ENCODE measurements around the gene ZNF700. TPM values are rescaled to one million over a fixed set of nuclear protein-coding genes. Genes with fewer than 3 reads are reported as not detected.

ZNF700 gene
- total and polyA plus RNA-seq, 2 donors (not counting 1 experiment from before 2014, with no cell fraction given): 14.3 to 34.9 TPM

DNA sequence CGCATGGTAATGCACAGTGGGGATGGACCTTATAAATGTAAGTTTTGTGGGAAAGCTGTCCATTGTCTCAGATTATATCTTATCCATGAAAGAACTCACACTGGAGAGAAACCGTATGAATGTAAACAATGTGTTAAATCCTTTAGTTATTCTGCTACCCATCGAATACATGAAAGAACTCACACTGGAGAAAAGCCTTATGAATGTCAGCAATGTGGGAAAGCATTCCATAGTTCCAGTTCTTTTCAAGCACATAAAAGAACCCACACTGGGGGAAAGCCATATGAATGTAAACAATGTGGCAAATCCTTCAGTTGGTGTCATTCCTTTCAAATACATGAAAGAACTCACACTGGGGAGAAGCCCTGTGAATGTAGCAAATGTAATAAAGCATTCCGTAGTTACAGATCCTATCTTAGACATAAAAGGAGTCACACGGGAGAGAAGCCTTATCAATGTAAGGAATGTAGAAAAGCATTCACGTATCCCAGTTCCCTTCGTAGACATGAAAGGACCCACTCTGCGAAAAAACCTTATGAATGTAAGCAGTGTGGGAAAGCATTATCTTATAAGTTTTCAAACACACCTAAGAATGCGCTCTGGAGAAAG, 53.7 kb downstream of the ZNF700 start:
- Mint-ChIP-seq H3K27ac (no peak overlapping the region), H3K27me3 (no peaks in the 10 kb centered on the region), H3K4me3 (no peak overlapping the region), H3K9me3 (ENCODE audit: insufficient read depth) (peaks cover 15% of the 10 kb centered on the region), H3K4me1 (peaks cover 6% of the 10 kb centered on the region)
- Histone ChIP-seq H4K20me1 (ENCODE audit: control insufficient read depth, insufficient read depth, low read length, poor library complexity, severe bottlenecking) (no peaks in the 10 kb centered on the region), H3K9ac (ENCODE audit: low read length) (no peak overlapping the region), H3K4me2 (replicated peaks; ENCODE audit: low read depth, low read length, poor library complexity, severe bottlenecking) (no peak overlapping the region), H3K36me3 (replicated peaks in 1 of 2; ENCODE audit: control extremely low read depth in 1 of 2, control insufficient read depth in 1 of 2, extremely low read depth in 1 of 2, insufficient read depth in 2 of 2, low read length in 1 of 2) (peaks cover 8 to 18% of the 10 kb centered on the region in 2 experiments), H3K9me3 (ENCODE audit: control extremely low read depth in 1 of 3, control insufficient read depth in 2 of 3, insufficient read depth in 1 of 3, low read length in 2 of 3) (peaks cover 13 to 57% (median 49%) of the 10 kb centered on the region in 3 donors), H3K27ac (ENCODE audit: low read length in 2 of 2) (no peak overlapping the region), H3K27me3 (replicated peaks in 1 of 4; ENCODE audit: control extremely low read depth in 1 of 4, control insufficient read depth in 3 of 4, insufficient read depth in 4 of 4, low read length in 3 of 4) (no peaks in the 10 kb centered on the region), H3K4me3 (ENCODE audit: control extremely low read depth in 1 of 5, extremely low read depth in 1 of 5, insufficient read depth in 1 of 5, low read depth in 2 of 5, low read length in 4 of 5) (no peak overlapping the region), H2AFZ (ENCODE audit: insufficient read depth, low read depth, low read length, poor library complexity, severe bottlenecking) (no peak overlapping the region), H3K4me1 (ENCODE audit: control insufficient read depth in 2 of 2, insufficient read depth in 2 of 2, low read length in 2 of 2) (peaks cover 3 to 7% of the 10 kb centered on the region in 2 donors), H3K79me2 (ENCODE audit: control insufficient read depth, insufficient read depth, low read length) (peaks cover 10% of the 10 kb centered on the region)
- TF ChIP-seq EZH2 (IDR thresholded peaks at IDR 0.05; ENCODE audit: borderline replicate concordance, insufficient read depth, low read depth, low read length, poor library complexity, severe bottlenecking): no peak
- TF ChIP-seq, protein P1, sequence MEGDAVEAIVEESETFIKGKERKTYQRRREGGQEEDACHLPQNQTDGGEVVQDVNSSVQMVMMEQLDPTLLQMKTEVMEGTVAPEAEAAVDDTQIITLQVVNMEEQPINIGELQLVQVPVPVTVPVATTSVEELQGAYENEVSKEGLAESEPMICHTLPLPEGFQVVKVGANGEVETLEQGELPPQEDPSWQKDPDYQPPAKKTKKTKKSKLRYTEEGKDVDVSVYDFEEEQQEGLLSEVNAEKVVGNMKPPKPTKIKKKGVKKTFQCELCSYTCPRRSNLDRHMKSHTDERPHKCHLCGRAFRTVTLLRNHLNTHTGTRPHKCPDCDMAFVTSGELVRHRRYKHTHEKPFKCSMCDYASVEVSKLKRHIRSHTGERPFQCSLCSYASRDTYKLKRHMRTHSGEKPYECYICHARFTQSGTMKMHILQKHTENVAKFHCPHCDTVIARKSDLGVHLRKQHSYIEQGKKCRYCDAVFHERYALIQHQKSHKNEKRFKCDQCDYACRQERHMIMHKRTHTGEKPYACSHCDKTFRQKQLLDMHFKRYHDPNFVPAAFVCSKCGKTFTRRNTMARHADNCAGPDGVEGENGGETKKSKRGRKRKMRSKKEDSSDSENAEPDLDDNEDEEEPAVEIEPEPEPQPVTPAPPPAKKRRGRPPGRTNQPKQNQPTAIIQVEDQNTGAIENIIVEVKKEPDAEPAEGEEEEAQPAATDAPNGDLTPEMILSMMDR (IDR thresholded peaks at IDR 0.05): no peak
- ChIA-PET POLR2A (no interaction called here), CTCF (no interaction called here)
- WGBS (ENCODE audit: insufficient coverage): no CpG with 5 or more reads among the region's 9 CpGs
- DNase-seq: no peak
- no peak for ATAC-seq (ENCODE audit: low read depth)
- intact Hi-C loops (cut with micrococcal nuclease): no loop called here

DNA sequence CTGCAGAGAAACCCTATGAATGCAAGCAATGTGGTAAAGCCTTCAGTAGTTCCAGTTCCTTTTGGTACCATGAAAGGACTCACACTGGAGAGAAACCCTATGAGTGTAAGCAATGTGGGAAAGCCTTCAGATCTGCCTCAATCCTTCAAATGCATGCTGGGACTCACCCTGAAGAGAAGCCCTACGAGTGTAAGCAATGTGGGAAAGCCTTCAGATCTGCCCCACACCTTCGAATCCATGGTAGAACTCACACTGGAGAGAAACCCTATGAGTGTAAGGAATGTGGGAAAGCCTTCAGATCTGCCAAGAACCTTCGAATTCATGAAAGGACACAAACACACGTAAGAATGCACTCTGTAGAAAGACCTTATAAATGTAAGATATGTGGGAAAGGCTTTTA, 54.6 kb downstream of the ZNF700 start:
- ATAC-seq (ENCODE audit: low read depth) (no peak), DNase-seq (no peak)
- no peaks in the 10 kb centered on the region for H3K27me3 Mint-ChIP-seq
- Histone ChIP-seq H3K79me2 (ENCODE audit: control insufficient read depth, insufficient read depth, low read length) (peaks cover 10% of the 10 kb centered on the region), H3K27me3 (replicated peaks in 1 of 4; ENCODE audit: control extremely low read depth in 1 of 4, control insufficient read depth in 3 of 4, insufficient read depth in 4 of 4, low read length in 3 of 4) (no peaks in the 10 kb centered on the region), H3K9ac (ENCODE audit: low read length) (no peak overlapping the region), H3K4me3 (ENCODE audit: control extremely low read depth in 1 of 5, extremely low read depth in 1 of 5, insufficient read depth in 1 of 5, low read depth in 2 of 5, low read length in 4 of 5) (no peak overlapping the region), H3K9me3 (ENCODE audit: control extremely low read depth in 1 of 3, control insufficient read depth in 2 of 3, insufficient read depth in 1 of 3, low read length in 2 of 3) (peaks cover 13 to 57% (median 51%) of the 10 kb centered on the region in 3 donors), H3K36me3 (replicated peaks in 1 of 2; ENCODE audit: control extremely low read depth in 1 of 2, control insufficient read depth in 1 of 2, extremely low read depth in 1 of 2, insufficient read depth in 2 of 2, low read length in 1 of 2) (peaks cover 8 to 18% of the 10 kb centered on the region in 2 experiments), H3K4me2 (replicated peaks; ENCODE audit: low read depth, low read length, poor library complexity, severe bottlenecking) (no peak overlapping the region), H2AFZ (ENCODE audit: insufficient read depth, low read depth, low read length, poor library complexity, severe bottlenecking) (no peak overlapping the region), H3K4me1 (ENCODE audit: control insufficient read depth in 2 of 2, insufficient read depth in 2 of 2, low read length in 2 of 2) (peaks cover 3 to 7% of the 10 kb centered on the region in 2 donors), H3K27ac (ENCODE audit: low read length in 2 of 2) (no peak overlapping the region), H4K20me1 (ENCODE audit: control insufficient read depth, insufficient read depth, low read length, poor library complexity, severe bottlenecking) (no peaks in the 10 kb centered on the region)
- H3K27ac Mint-ChIP-seq: no peak overlapping the region
- no peak for TF ChIP-seq EZH2 (IDR thresholded peaks at IDR 0.05; ENCODE audit: borderline replicate concordance, insufficient read depth, low read depth, low read length, poor library complexity, severe bottlenecking)
- TF ChIP-seq, protein P1 (IDR thresholded peaks at IDR 0.05): no peak
- H3K4me1 Mint-ChIP-seq: peaks cover 6% of the 10 kb centered on the region
- no peak overlapping the region for H3K4me3 Mint-ChIP-seq
- intact Hi-C loops (cut with micrococcal nuclease): no loop called here
- ChIA-PET POLR2A (interaction anchor here (0.6 kb wide), 1 partner anchor 181 kb away, joined by 4 read pairs; the partner anchor contains the start of gene ZNF491), CTCF (interaction anchor here (1.5 kb wide), 1 partner anchor 9 kb away, joined by 4 read pairs; no protein-coding TSS in a partner anchor)
- WGBS (ENCODE audit: insufficient coverage): 100% methylated on average over 2 of the region's 4 CpGs
- peaks cover 15% of the 10 kb centered on the region for H3K9me3 Mint-ChIP-seq (ENCODE audit: insufficient read depth)

Measured in B cell (primary cell).